ENCODE measurements around the gene JMJD1C.
"Not testable (repeated sequence)": the region's sequence is repeated elsewhere in the genome, so short reads cannot be mapped to it uniquely, and the experiment has no call there.

The JMJD1C gene

GRCh38 chr10:63365976-63366765, 99.6 kb downstream of the JMJD1C start:
- WGBS (ENCODE audit: insufficient coverage, insufficient read length), result no CpG with 5 or more reads among the region's 2 CpGs
- Histone ChIP-seq H3K9me3 (ENCODE audit: control insufficient read depth, insufficient read depth, low read length) (no peaks in the 10 kb centered on the region), H3K36me3 (ENCODE audit: control insufficient read depth, insufficient read depth, low read length) (no peaks in the 10 kb centered on the region), H3K27me3 (ENCODE audit: control insufficient read depth, insufficient read depth, low read length) (no peaks in the 10 kb centered on the region), H3K4me3 (ENCODE audit: low read length) (no peak overlapping the region), H3K27ac (ENCODE audit: low read length) (no peak overlapping the region), H3K4me1 (ENCODE audit: control insufficient read depth, insufficient read depth, low read length) (peaks cover 2% of the 10 kb centered on the region)
- DNase-seq (ENCODE audit: low read depth, low spot score), result no peak

- Histone ChIP-seq H3K4me3 (ENCODE audit: low read length) (no peak overlapping the region), H3K9me3 (ENCODE audit: control insufficient read depth, insufficient read depth, low read length) (no peaks in the 10 kb centered on the region), H3K36me3 (ENCODE audit: control insufficient read depth, insufficient read depth, low read length) (no peaks in the 10 kb centered on the region), H3K27ac (ENCODE audit: low read length) (no peak overlapping the region), H3K27me3 (ENCODE audit: control insufficient read depth, insufficient read depth, low read length) (no peaks in the 10 kb centered on the region), H3K4me1 (ENCODE audit: control insufficient read depth, insufficient read depth, low read length) (peaks cover 2% of the 10 kb centered on the region)
- no CpG with 5 or more reads among the region's 2 CpGs for WGBS (ENCODE audit: insufficient coverage, insufficient read length)
- DNase-seq (ENCODE audit: low read depth, low spot score), result no peak
Observed at GRCh38 chr10:63364918-63365317, 100.9 kb downstream of the JMJD1C start.

GRCh38 chr10:63363951-63364350, 101.8 kb downstream of the JMJD1C start:
- H3K27ac ChIP-seq (ENCODE audit: low read length), result no peak overlapping the region
- no peaks in the 10 kb centered on the region for H3K27me3 ChIP-seq (ENCODE audit: control insufficient read depth, insufficient read depth, low read length)
- H3K4me3 ChIP-seq (ENCODE audit: low read length), result no peak overlapping the region
- DNase-seq (ENCODE audit: low read depth, low spot score), result no peak
- peaks cover 2% of the 10 kb centered on the region for H3K4me1 ChIP-seq (ENCODE audit: control insufficient read depth, insufficient read depth, low read length)
- no peaks in the 10 kb centered on the region for H3K9me3 ChIP-seq (ENCODE audit: control insufficient read depth, insufficient read depth, low read length)
- no CpG with 5 or more reads among the region's 7 CpGs for WGBS (ENCODE audit: insufficient coverage, insufficient read length)
- no peaks in the 10 kb centered on the region for H3K36me3 ChIP-seq (ENCODE audit: control insufficient read depth, insufficient read depth, low read length)

- Histone ChIP-seq H3K4me1 (ENCODE audit: control insufficient read depth, insufficient read depth, low read length) (no peaks in the 10 kb centered on the region), H3K9me3 (ENCODE audit: control insufficient read depth, insufficient read depth, low read length) (no peaks in the 10 kb centered on the region), H3K4me3 (ENCODE audit: low read length) (no peak overlapping the region), H3K27ac (ENCODE audit: low read length) (no peak overlapping the region), H3K36me3 (ENCODE audit: control insufficient read depth, insufficient read depth, low read length) (no peaks in the 10 kb centered on the region), H3K27me3 (ENCODE audit: control insufficient read depth, insufficient read depth, low read length) (no peaks in the 10 kb centered on the region)
- DNase-seq (ENCODE audit: low read depth, low spot score), result no peak
- WGBS (ENCODE audit: insufficient coverage, insufficient read length), result no CpG with 5 or more reads among the region's 2 CpGs
Observed at GRCh38 chr10:63355682-63356081, 110.1 kb downstream of the JMJD1C start.

- no peaks in the 10 kb centered on the region for H3K36me3 ChIP-seq (ENCODE audit: control insufficient read depth, insufficient read depth, low read length)
- no peaks in the 10 kb centered on the region for H3K27me3 ChIP-seq (ENCODE audit: control insufficient read depth, insufficient read depth, low read length)
- H3K4me3 ChIP-seq (ENCODE audit: low read length), result no peak overlapping the region
- no peak for DNase-seq (ENCODE audit: low read depth, low spot score)
- no peaks in the 10 kb centered on the region for H3K9me3 ChIP-seq (ENCODE audit: control insufficient read depth, insufficient read depth, low read length)
- H3K4me1 ChIP-seq (ENCODE audit: control insufficient read depth, insufficient read depth, low read length), result no peaks in the 10 kb centered on the region
- no peak overlapping the region for H3K27ac ChIP-seq (ENCODE audit: low read length)
- WGBS (ENCODE audit: insufficient coverage, insufficient read length), result no CpG with 5 or more reads among the region's 3 CpGs
Observed at GRCh38 chr10:63352976-63353375, 112.8 kb downstream of the JMJD1C start.

GRCh38 chr10:63348245-63348850, 117.4 kb downstream of the JMJD1C start:
- Histone ChIP-seq H3K9me3 (ENCODE audit: control insufficient read depth, insufficient read depth, low read length) (no peaks in the 10 kb centered on the region), H3K27me3 (ENCODE audit: control insufficient read depth, insufficient read depth, low read length) (no peaks in the 10 kb centered on the region), H3K4me3 (ENCODE audit: low read length) (no peak overlapping the region), H3K4me1 (ENCODE audit: control insufficient read depth, insufficient read depth, low read length) (no peaks in the 10 kb centered on the region), H3K27ac (ENCODE audit: low read length) (no peak overlapping the region), H3K36me3 (ENCODE audit: control insufficient read depth, insufficient read depth, low read length) (no peaks in the 10 kb centered on the region)
- WGBS (ENCODE audit: insufficient coverage, insufficient read length), result no CpG with 5 or more reads among the region's 3 CpGs
- DNase-seq (ENCODE audit: low read depth, low spot score), result no peak

GRCh38 chr10:63346015-63346441, 119.7 kb downstream of the JMJD1C start:
- no peaks in the 10 kb centered on the region for H3K4me1 ChIP-seq (ENCODE audit: control insufficient read depth, insufficient read depth, low read length)
- no peak overlapping the region for H3K27ac ChIP-seq (ENCODE audit: low read length)
- H3K4me3 ChIP-seq (ENCODE audit: low read length), result no peak overlapping the region
- no peaks in the 10 kb centered on the region for H3K9me3 ChIP-seq (ENCODE audit: control insufficient read depth, insufficient read depth, low read length)
- no peak for DNase-seq (ENCODE audit: low read depth, low spot score)
- H3K36me3 ChIP-seq (ENCODE audit: control insufficient read depth, insufficient read depth, low read length), result no peaks in the 10 kb centered on the region
- no peaks in the 10 kb centered on the region for H3K27me3 ChIP-seq (ENCODE audit: control insufficient read depth, insufficient read depth, low read length)

GRCh38 chr10:63344269-63344668, 121.5 kb downstream of the JMJD1C start:
- no CpG with 5 or more reads among the region's 1 CpG for WGBS (ENCODE audit: insufficient coverage, insufficient read length)
- no peak for DNase-seq (ENCODE audit: low read depth, low spot score)
- Histone ChIP-seq H3K27me3 (ENCODE audit: control insufficient read depth, insufficient read depth, low read length) (no peaks in the 10 kb centered on the region), H3K27ac (ENCODE audit: low read length) (no peak overlapping the region), H3K4me3 (ENCODE audit: low read length) (no peak overlapping the region), H3K9me3 (ENCODE audit: control insufficient read depth, insufficient read depth, low read length) (no peaks in the 10 kb centered on the region), H3K4me1 (ENCODE audit: control insufficient read depth, insufficient read depth, low read length) (no peaks in the 10 kb centered on the region), H3K36me3 (ENCODE audit: control insufficient read depth, insufficient read depth, low read length) (no peaks in the 10 kb centered on the region)

GRCh38 chr10:63343476-63343875, 122.3 kb downstream of the JMJD1C start:
- no peaks in the 10 kb centered on the region for H3K9me3 ChIP-seq (ENCODE audit: control insufficient read depth, insufficient read depth, low read length)
- no peak for DNase-seq (ENCODE audit: low read depth, low spot score)
- H3K36me3 ChIP-seq (ENCODE audit: control insufficient read depth, insufficient read depth, low read length), result no peaks in the 10 kb centered on the region
- H3K4me3 ChIP-seq (ENCODE audit: low read length), result no peak overlapping the region
- H3K27ac ChIP-seq (ENCODE audit: low read length), result no peak overlapping the region
- no peaks in the 10 kb centered on the region for H3K4me1 ChIP-seq (ENCODE audit: control insufficient read depth, insufficient read depth, low read length)
- no CpG with 5 or more reads among the region's 4 CpGs for WGBS (ENCODE audit: insufficient coverage, insufficient read length)
- H3K27me3 ChIP-seq (ENCODE audit: control insufficient read depth, insufficient read depth, low read length), result no peaks in the 10 kb centered on the region

- not testable (repeated sequence) for DNase-seq (ENCODE audit: low read depth, low spot score); H3K9me3 ChIP-seq (ENCODE audit: control insufficient read depth, insufficient read depth, low read length); H3K4me3 ChIP-seq (ENCODE audit: low read length); H3K27me3 ChIP-seq (ENCODE audit: control insufficient read depth, insufficient read depth, low read length); H3K27ac ChIP-seq (ENCODE audit: low read length); H3K36me3 ChIP-seq (ENCODE audit: control insufficient read depth, insufficient read depth, low read length); H3K4me1 ChIP-seq (ENCODE audit: control insufficient read depth, insufficient read depth, low read length)
- WGBS (ENCODE audit: insufficient coverage, insufficient read length), result no CpG with 5 or more reads among the region's 7 CpGs
Observed at GRCh38 chr10:63339640-63340039, 126.1 kb downstream of the JMJD1C start.
